ENCODE data around the gene CDKAL1.

CDKAL1 gene

DNA sequence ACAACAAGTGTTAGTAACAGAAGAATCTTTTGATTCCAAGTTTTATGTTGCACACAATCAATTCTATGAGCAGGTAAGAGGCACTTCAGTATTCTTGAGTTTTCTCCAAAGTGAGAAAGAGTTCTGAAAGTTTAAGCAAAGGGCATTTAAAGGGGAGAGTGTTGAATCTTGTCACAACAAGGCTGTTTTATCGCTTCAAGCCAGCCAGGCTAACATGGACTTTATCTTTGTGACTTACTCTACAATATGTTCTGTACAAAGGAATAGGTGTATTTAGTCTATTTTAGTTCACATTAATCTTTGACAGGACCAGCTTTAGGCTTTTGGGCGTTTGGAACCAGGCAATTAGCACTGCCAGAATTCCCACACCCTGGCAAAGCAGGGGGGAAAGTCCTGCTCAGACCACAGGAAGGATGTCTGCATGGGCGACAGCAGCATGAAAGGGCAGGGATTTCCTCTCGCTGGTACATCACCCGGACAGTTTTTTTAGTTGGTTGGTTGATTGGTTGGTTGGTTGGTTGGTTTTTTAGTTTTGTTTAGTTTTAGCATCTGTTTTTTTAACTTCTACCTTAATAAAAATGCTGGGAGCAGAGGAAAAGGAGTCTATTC lies 663.9 kb downstream of the CDKAL1 start:
- DNase-seq, result no peak

DNA sequence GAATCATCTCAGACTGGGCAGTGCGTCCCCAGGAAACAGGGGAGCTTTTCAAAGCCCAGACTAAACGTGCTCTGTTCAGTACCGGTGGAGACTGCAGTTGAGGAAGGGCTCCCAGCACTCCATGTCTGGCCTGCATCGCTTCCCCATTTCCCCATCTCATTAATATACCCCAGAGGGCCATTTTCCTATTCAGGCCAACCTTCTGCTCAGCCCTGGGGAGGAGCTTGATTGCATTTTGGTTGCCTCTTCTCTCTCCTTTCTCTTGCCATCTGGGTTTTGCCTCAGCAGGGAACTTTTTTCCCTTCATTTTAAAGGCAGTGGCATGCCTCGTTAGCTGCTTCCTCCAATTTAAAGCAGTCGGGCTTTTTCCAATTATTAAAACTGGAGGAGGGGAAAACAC lies 665.0 kb downstream of the CDKAL1 start:
- no peak for DNase-seq

DNA sequence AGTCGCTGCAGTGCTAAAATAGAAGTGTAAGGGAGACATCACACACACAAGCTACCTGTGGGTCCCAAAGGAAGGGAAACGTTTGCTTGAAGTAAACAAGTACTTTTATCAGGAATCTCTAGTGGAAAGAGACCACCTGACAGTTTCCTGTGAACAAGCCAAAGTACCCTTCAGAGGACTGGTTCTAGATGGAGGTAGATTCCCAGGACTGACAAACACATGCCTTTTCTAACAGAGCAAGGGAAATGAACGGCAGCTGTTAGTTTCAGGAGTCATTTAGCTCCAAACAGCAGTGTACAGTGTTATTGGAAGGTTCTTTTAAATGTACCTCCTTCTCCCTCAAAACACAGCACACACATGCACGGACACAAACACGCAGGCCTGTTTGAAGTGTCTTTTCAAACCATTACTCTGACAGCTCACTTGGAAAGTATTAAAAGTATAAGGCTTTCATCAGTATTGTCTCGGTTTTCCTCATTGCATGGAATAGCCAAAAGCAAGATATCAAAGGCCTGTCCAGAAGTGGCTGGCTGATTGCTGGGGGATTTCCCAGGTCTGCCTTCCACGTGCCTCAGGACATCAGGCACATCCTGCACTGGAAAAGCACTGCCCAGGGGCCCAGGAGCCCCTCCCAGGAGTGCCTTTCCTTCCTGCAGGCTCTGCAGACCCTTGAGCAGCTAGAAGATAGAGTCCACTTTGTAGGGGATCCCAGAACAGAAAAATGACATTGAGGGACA lies 666.0 kb downstream of the CDKAL1 start:
- DNase-seq, result no peak

DNA sequence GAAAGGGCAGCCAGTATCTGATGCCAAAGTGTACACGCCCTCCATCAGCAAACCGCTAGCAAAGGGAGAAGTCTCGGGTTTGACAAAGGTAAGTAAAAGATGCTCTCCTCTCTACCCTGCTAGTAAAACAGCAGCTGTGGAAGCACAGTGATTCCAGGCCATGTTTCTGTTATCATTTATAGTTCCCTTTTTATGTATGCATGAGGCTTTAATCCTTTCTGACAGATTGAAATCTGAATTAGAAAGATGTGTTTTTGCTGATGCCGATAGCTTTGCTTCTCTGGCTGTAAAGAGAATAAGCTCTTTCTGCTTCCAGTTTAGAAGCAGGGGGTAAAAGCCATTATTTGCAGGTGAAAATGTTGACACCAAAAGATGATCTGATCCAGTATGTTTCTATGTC lies 666.9 kb downstream of the CDKAL1 start:
- no peak for DNase-seq

DNA sequence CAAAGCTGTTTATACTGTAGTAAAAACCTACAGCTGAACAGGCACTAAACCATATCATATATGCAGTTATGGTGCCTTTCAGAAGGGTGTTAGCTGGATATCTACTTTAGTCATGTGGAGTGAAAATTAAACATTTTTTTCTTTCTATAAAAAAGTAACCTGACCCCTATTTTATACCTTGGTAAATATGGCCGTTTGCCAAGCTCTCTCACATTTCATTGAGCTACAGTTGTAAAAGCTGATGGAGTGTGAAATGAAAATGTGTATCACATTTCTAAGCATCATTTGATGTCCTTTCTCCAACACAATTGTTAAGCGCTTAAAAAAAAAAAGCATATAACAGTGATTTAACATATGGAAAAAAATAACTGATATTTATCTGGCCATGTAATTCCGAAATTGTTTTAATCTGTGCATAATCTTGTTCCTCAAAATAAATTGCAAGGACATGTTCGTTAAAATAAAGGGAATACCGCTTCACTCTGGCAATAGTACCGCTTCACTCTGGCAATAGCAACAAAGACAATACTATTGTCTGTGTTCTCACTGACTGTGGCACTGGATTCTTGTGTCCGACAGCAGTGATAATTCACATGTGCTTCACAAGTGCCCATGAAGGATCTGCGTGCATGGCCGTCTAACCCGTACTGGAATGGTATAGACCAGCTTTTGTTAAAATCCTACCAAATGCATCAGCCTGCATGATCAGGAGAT lies 667.5 kb downstream of the CDKAL1 start:
- peak; percentile 92 for DNase-seq

DNA sequence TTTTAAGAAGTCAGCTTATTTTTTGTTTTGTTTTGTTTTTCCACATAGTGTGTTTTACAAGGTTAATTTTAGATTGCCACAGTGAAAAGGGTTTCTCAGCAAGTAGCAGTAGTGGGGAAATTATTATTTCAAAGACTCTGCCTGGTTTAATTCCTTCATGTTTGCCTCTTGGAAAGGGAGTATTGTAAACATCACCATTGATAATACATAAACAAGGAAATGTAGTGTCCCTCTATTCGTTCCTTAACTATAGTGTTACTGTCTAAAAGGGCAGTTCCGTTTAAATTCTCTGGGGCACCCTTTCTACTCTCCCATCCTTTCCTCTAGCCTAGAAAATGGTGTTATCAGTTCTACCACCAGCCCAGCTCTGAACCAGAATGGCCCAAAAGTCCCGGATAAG lies 668.3 kb downstream of the CDKAL1 start:
- no peak for DNase-seq

DNA sequence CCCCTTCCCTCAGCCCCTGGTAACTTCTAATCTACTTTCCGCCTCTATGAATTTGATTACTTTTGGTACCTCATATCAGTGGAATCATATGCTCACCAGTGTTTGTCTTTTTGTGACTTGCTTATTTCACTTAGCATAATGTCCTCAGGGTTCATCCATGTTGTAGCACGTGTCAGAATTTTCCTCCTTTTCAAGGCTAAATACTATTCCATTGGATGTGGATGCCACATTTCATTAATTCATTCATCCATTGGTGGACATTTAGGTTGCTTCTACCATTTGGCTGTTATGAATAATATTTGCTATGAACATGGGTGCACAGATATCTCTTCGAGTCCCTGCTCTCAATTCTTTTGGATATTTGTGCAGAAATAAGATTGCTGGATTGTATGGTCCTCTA lies 670.7 kb downstream of the CDKAL1 start:
- DNase-seq, result no peak

DNA sequence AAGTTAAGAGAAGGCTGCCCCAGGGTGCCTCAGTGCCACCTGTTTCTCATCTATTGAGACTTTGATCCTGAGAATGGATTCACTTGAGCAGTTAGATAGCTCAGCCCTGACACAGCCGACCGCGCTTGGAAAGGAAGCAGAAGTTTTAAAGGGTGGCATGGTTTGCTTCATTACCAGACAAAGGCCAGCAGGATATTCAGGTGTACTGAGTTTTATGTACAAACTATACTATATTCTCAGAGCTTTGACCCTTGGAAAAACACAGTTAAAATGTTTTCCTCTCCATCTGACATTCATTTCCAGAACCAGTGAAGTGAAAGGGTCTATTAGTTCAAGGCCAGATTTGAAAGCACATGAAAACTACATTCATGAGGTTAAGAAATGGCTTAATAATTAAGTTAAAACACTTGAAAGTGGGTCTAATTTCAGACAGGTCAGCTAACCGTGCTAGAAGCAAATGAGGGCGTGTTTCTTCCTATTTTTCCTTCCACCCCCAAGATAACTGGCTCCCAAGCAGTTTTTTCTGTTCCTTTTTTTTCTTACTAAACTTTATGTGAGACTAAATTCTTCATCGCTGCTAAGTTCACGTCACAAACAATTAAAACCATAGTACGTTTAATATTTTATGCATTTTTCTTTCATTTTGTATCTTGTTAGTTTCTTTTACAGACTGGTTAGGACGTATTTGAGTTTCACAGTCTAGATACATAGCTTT lies 674.0 kb downstream of the CDKAL1 start:
- no peak for DNase-seq

DNA sequence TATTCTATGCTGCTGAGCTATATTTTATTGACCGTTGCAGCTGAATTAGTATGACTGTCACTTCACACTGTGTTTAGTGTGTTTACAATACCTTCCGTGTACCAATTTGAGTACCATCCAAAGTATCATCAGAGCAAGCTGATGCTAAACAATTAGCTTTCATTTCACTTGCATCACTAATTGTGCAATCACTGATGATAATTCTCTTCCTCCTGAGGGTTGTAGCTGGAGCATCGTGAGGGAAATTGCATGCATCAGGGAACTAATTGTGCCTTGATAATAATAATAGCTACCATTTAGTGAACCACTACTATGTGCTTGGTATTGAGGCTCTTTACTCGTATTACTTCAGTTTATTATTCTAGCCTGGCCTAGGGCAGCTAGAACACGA lies 674.5 kb downstream of the CDKAL1 start:
- no peak for DNase-seq

DNA sequence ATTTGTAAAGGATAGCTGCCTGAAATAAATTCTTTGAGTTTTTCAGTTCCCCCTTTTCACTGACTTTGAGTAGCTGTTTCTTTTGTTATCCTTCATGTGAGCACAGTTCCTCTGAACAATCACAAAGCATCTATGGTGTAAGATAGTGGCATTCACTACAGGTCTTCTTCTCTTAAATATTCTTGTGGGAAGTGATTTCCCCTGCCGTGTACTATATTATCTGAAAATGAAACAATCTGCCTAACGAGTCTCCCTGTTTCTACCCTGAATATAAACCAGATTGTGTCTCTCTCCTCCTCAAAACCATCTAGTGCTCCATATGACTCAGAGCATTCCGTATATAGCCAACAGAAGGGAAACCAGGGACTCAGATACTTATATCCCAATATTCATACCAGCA lies 679.2 kb downstream of the CDKAL1 start:
- DNase-seq, result no peak

DNA sequence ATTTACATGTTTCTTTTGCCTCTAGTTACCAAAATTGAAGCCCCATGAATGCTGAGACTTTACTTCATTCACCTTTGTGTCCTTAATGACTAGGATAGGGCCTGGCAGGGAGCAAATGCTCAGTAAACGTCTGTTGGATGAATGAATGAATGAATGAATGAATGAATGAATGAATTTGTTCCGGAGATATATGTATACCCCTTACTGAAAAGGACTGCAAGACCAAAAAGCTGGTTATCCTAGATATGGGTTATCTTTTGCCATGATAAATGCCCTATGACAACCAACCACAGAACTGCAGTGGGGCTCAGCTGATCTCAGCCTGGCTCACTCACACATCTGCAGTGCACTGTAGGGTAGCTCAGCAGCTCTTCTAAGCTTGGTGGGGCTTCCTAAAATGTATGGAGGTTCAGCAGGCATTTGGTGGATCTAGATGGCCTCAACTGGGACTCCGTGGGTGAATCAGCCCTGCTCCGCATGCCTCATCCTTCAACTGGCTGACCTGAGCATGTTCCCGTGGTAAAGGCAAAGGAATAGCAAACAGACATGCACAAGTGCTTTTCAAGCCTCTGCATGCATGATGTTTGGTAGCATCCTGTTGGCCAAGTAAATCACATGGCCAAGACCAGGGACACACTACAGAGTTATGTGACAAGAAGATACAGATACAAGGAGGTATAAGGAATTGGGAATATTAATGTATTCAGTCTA lies 680.6 kb downstream of the CDKAL1 start:
- no peak for DNase-seq

DNA sequence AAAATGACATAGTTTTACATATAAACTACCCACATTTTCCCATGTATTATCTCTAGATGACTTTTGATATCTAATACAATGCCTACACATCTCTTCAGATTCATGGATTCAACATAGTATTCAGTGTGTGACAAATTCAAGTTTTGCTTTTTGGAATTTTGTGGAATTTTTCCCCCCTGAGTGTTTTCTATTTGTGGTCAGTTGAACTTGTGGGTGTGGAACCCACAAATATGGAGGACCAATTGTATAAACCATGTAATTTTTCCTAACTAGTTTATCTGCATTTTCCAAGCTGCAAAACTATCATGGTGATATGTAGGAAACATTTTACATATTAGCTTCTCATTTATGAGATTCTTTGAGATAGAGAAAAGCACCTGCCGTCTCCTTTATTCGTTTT lies 685.0 kb downstream of the CDKAL1 start:
- no peak for DNase-seq

DNA sequence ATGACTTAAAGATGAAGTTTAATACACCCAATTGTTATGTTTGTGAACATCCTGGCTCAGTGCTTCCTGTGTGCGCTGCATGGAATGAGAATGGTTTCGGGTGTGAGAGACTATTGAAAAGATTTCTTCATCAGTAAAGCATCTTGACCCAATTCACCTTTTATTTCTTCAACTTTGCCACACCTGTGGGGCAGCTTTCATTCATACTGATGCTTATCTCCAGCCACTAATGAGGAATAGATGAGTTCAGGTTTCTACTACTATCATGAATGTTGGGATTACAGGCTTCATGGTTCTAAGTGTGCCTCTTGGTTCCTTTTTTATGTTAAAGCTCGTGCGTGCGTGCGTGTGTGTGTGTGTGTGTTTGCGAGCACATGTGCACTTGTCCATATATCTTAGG lies 685.6 kb downstream of the CDKAL1 start:
- no peak for DNase-seq

DNA sequence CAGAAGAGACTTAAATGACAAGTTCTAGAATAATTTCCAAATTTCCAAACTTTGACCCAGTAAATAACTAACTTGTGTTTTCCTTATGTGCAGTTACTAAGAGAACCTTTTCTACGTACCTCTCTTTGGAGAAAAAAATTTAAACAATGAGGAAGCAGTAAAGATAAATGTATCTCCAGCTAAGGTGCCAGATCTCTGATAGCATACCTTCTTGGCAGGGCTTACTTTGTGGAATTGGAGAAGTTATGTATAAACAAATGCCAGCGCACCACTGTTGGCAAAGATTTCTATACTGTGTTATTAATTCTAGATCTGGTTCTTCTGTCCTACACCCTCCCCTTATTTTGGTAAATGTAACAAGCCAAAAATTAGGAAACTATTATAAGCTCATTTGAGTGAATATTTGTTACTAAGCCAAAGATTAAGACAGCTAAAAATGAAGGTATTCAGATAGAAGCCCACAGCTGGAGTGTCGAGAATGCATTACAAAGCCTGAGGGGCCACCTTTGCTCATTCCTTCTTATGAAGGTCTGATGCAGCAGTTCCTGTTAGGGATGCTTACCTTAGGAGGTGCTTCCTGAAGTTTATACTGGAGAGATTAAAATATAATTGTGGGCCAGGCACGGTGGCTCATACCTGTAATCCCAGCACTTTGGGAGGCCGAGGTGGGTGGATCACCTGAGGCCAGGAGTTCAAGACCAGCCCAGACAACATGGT lies 686.2 kb downstream of the CDKAL1 start:
- no peak for DNase-seq

DNA sequence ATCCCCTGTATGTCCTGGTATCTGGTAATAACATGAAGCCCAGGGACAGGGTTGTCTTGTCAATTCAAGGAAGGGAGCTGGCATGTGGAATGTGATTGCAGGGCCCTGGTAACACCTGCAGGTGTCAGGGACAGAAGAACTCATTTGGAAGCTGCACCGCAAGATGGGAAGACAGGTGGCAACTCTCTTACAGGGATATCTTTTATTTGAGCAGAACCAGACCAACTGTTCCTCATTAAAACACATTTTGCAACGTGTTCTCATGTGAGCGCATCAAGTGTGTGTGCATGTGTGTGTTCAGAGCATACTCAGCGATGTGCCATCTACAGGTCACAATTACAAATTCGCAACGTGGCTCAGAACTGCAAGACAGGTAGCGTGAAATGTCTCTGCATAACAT lies 688.4 kb downstream of the CDKAL1 start:
- DNase-seq, result no peak

DNA sequence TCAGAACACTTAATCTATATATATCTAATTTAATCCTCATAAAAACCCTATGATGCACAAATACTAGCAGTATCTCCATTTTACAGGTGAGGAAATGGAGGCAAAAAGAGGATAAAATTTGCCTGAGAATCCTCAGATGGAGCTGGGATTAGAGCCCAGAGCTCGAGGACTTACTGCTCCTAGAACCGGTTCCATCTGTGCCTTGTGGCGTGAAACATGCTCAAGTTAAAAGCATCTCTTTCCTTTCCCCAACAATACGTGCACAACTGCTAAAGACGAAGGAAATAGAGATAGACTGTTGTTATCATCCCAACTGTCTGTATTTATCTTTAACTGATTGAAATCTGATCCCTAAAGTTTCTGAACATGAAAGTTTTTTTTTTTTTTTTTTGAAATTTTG lies 691.7 kb downstream of the CDKAL1 start:
- DNase-seq, result no peak

DNA sequence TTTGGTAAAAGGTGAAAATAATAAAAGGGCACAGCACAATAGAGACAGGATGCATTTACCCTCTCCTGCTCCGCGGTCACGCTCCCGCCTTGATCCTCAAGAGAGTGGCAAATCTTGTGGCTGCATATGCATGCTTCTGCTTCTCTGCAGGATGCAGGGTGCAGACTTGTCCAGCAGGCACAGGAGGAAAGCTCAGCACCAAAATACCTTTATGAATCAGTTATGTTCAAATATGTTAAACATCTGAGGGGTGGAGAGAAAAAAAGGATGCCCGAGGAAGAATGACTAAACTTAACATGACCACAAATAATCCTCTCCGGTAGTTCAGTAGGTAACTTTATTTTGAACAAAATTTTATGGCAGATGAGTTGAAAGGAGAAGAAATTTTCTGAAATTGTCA lies 693.2 kb downstream of the CDKAL1 start:
- DNase-seq, result no peak

DNA sequence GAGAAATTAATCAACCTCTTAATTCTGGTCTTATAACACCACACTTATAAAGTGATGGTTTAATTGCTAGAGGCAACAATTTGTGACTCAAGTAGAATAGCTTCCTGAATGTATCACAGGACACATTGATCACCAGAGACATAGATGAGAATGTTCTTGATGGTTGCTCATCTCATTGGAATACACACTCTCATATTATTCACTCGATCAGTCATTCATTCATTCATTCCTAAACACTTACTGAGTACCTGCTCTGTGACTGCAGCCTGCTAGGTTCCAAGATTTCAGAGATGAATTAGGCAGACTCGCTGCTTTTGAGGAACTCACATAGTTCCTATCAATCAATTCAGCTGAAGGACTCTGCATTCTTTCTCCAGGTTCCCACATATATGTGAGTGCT lies 694.2 kb downstream of the CDKAL1 start:
- DNase-seq, result no peak

DNA sequence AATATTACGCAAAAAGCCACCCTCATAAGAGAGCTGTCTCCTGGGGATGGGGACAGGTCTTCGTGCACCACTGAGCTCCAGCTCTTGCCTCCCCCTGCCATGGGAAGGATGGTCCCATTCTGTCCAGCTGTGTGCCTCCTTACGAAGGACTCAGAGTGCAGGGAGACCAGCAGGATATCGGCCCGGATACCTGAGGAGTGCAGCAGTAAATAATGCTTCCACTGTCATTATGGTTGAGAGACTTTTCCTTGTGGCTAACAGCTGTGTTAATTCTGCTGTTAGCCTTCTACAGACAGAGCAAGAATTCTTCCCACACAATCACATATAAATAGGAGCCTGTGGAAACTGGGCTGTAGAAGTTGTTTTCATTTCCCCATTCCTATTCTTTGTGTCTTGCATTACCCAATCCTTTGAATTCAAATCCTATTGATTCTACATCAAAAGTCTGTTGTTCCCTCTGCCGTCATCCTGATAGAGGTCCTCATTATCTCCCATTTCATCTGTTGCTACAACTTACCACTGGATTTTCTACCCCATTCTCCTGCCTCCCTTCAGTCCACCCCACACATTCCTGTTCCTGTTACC lies 694.7 kb downstream of the CDKAL1 start:
- DNase-seq, result no peak

DNA sequence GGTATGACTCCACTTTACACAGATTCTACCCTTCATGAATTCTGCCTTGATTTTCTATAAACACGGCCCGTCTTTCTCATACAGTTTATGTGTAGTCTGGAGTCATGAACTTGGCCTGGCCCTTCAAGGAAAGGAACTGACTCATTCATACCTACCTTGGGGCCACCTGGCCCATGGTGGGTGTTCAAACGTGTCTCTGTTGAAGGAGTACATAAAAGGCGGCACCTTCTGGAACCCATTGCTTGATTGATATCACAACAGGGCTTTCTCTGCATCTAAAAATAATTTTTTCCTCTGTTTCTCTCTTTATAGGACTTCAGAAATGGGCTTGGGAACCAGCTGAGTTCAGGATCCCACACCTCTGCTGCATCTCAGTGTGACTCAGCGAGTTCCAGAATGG lies 696.3 kb downstream of the CDKAL1 start:
- no peak for DNase-seq

DNA sequence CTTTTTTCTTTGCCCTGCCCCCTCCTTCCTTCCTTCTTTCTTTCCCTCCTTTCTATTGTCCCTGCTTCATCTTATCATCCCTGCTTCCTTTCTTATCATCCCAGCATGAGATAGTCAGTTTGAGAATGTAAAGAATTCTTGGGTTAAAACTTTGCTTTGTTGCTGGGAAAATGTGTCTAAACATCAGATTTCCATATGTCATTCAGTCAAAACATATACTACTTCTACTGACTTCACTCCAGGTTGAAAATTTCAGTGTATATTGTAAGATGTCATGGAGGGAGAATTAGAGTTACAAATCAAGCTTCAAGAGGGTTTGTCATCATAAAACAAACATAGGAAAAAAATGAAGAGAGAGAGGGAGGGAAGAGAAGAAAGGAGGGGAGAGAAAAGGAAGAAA lies 700.9 kb downstream of the CDKAL1 start:
- no peak for DNase-seq

DNA sequence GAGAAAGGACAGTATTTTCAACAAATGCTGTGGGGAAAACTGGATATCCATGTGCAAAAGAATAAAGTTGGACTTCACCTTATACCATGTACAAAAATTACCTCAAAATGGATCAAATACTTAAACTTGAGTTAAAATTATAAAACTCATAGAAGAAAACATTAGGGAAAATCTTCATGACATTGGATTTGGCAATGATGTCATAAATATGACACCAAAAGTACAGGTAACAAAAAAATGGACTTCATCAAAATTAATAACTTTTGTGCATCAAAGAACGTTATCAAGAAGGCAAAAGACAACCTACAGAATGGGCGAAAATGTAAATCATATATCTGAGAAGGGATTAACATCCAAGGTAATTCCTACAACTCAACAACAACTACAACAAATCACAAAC lies 704.0 kb downstream of the CDKAL1 start:
- no peak for DNase-seq
